ENCODE results near the gene MORC1. TPM values are rescaled to one million over a fixed set of nuclear protein-coding genes. Genes with fewer than 3 reads are reported as not detected.

The MORC1 gene
- total RNA-seq, 4 donors from 2014 or later: not detected

- Histone ChIP-seq H3K9me3 (no peaks in the 10 kb centered on the region), H3K27me3 (no peaks in the 10 kb centered on the region), H3K36me3 (no peaks in the 10 kb centered on the region), H3K4me1 (no peaks in the 10 kb centered on the region), H3K4me3 (no peak overlapping the region), H3K27ac (replicated peaks in 1 of 4) (no peak overlapping the region)
- intact Hi-C loops (cut with DNase I): no loop called here
- TF ChIP-seq POLR2AphosphoS5 (IDR thresholded peaks at IDR 0.05) (no peak), EP300 (IDR thresholded peaks at IDR 0.05) (no peak), CTCF (IDR thresholded peaks at IDR 0.05) (no peak), POLR2A (IDR thresholded peaks at IDR 0.05; ENCODE audit: low read depth) (no peak)
- 58% methylated on average over 3 of the region's 3 CpGs for WGBS
- DNase-seq (ENCODE audit: extremely low spot score): no peak
Observed at GRCh38 chr3:108970561-108970960, 147.4 kb downstream of the MORC1 start.

GRCh38 chr3:108966773-108967172 is 151.2 kb downstream of the MORC1 start:
- Histone ChIP-seq H3K9me3 (no peaks in the 10 kb centered on the region), H3K27me3 (no peaks in the 10 kb centered on the region), H3K36me3 (no peaks in the 10 kb centered on the region), H3K4me1 (no peaks in the 10 kb centered on the region), H3K4me3 (no peak overlapping the region), H3K27ac (replicated peaks in 1 of 4) (no peak overlapping the region)
- intact Hi-C loops (cut with DNase I): no loop called here
- 59% methylated on average over 3 of the region's 3 CpGs for WGBS
- no peak for TF ChIP-seq CTCF (IDR thresholded peaks at IDR 0.05)
- TF ChIP-seq POLR2A (IDR thresholded peaks at IDR 0.05; ENCODE audit: low read depth): no peak
- no peak for TF ChIP-seq EP300 (IDR thresholded peaks at IDR 0.05)
- no peak for TF ChIP-seq POLR2AphosphoS5 (IDR thresholded peaks at IDR 0.05)
- no peak for DNase-seq (ENCODE audit: extremely low spot score)

- TF ChIP-seq EP300 (IDR thresholded peaks at IDR 0.05): no peak
- no peak for TF ChIP-seq CTCF (IDR thresholded peaks at IDR 0.05)
- no peak for TF ChIP-seq POLR2A (IDR thresholded peaks at IDR 0.05; ENCODE audit: low read depth)
- no peak for TF ChIP-seq POLR2AphosphoS5 (IDR thresholded peaks at IDR 0.05)
- Histone ChIP-seq H3K9me3 (no peaks in the 10 kb centered on the region), H3K4me3 (no peak overlapping the region), H3K36me3 (no peaks in the 10 kb centered on the region), H3K27me3 (no peaks in the 10 kb centered on the region), H3K27ac (replicated peaks in 1 of 4) (no peak overlapping the region), H3K4me1 (no peaks in the 10 kb centered on the region)
- DNase-seq (ENCODE audit: extremely low spot score): no peak
- 79% methylated on average over 1 of the region's 1 CpG for WGBS
- intact Hi-C loops (cut with DNase I): no loop called here
Observed at GRCh38 chr3:108959017-108959416, 158.9 kb downstream of the MORC1 start.

- no peak for DNase-seq (ENCODE audit: extremely low spot score)
- Histone ChIP-seq H3K9me3 (no peaks in the 10 kb centered on the region), H3K36me3 (no peaks in the 10 kb centered on the region), H3K27ac (replicated peaks in 1 of 4) (no peak within 1 kb of the TSS), H3K27me3 (no peaks in the 10 kb centered on the region), H3K4me1 (no peaks in the 10 kb centered on the region), H3K4me3 (no peak within 1 kb of the TSS)
- intact Hi-C loops (cut with DNase I): no loop called here
- TF ChIP-seq POLR2AphosphoS5 (IDR thresholded peaks at IDR 0.05) (no peak), POLR2A (IDR thresholded peaks at IDR 0.05; ENCODE audit: low read depth) (no peak), CTCF (IDR thresholded peaks at IDR 0.05) (no peak), EP300 (IDR thresholded peaks at IDR 0.05) (no peak)
- whole genome bisulfite sequencing: 100% methylated on average over 1 of the region's 1 CpG
Observed at GRCh38 chr3:108953700-108954099, 164.2 kb downstream of the MORC1 start, which contains the start of gene GUCA1C. GUCA1C (minus strand) TSS chr3:108953879; CDS start chr3:108953762, 117 bp downstream.

GRCh38 chr3:108953210-108953609 is 164.7 kb downstream of the MORC1 start:
- no peaks in the 10 kb centered on the region for H3K9me3 ChIP-seq
- no peak for DNase-seq (ENCODE audit: extremely low spot score)
- H3K4me1 ChIP-seq: no peaks in the 10 kb centered on the region
- H3K36me3 ChIP-seq: no peaks in the 10 kb centered on the region
- intact Hi-C loops (cut with DNase I): no loop called here
- H3K27ac ChIP-seq (replicated peaks in 1 of 4): no peak overlapping the region
- H3K4me3 ChIP-seq: no peak overlapping the region
- TF ChIP-seq CTCF (IDR thresholded peaks at IDR 0.05) (no peak), POLR2AphosphoS5 (IDR thresholded peaks at IDR 0.05) (no peak), EP300 (IDR thresholded peaks at IDR 0.05) (no peak), POLR2A (IDR thresholded peaks at IDR 0.05; ENCODE audit: low read depth) (no peak)
- WGBS: 83% methylated on average over 4 of the region's 4 CpGs
- no peaks in the 10 kb centered on the region for H3K27me3 ChIP-seq
